Activated CD8-positive, alpha-beta T cell treated with anti-CD3 and anti-CD28 coated beads for 36 hours (primary cell): Measurements from ENCODE around the gene ZNF354C. TPM values are rescaled to one million over a fixed set of nuclear protein-coding genes. Genes with fewer than 3 reads are reported as not detected.

ENCODE experiments used
- ATAC-seq: fragments of 200-7000 bp; cut with Tn5 transposase; one replicate; pipeline ENCODE4 v1.10.0; 2021; ENCODE audit warnings: mild to moderate bottlenecking, moderate library complexity
- CTCF ChIA-PET: fragments of 350-600 bp; sonication (Branson Sonifier 250); formaldehyde crosslinking; loops from one replicate; lab custom pipeline; 2021; ENCODE audit warnings: antibody characterized with exemption; lab: Charles Lee
- POLR2A ChIA-PET: fragments of 350-600 bp; sonication (Branson Sonifier 250); formaldehyde crosslinking; loops from one replicate; lab custom pipeline; 2021; ENCODE audit warnings: antibody characterized with exemption; lab: Charles Lee
- DNase-seq: peaks from one replicate; pipeline ENCODE4 v3.0.0-alpha.2; 2020
- H3K27ac Mint-ChIP-seq: one replicate; pipeline ENCODE4 v1.8.0; 2021; ENCODE audit warnings: mild to moderate bottlenecking, mixed read lengths
- H3K27me3 Mint-ChIP-seq: one replicate; pipeline ENCODE4 v1.8.0; 2021; ENCODE audit warnings: mixed read lengths
- H3K36me3 Mint-ChIP-seq: one replicate; pipeline ENCODE4 v1.8.0; 2021; ENCODE audit warnings: low read depth, mixed read lengths
- H3K4me1 Mint-ChIP-seq: one replicate; pipeline ENCODE4 v1.8.0; 2021; ENCODE audit warnings: low read depth, mixed read lengths
- H3K4me3 Mint-ChIP-seq: one replicate; pipeline ENCODE4 v1.8.0; 2021; ENCODE audit warnings: mild to moderate bottlenecking, moderate library complexity, mixed read lengths
- H3K9me3 Mint-ChIP-seq: one replicate; pipeline ENCODE4 v1.8.0; 2021; ENCODE audit warnings: mixed read lengths
- CTCF ChIP-seq: fragments of 200-600 bp; IDR thresholded peaks from one replicate; pipeline ENCODE4 v1.8.0; 2022; ENCODE audit warnings: antibody characterized with exemption, mild to moderate bottlenecking
- intact Hi-C: fragments of 100-400 bp; cut with micrococcal nuclease; formaldehyde crosslinking; loops from one replicate; pipeline ENCODE4 v1.10.0; 2022
- total RNA-seq, 2 experiments: library from RNA; stranded (reverse); gene quantifications; one replicate each; pipeline ENCODE4 v1.2.3, GENCODE V29; 2021

The ZNF354C gene
- total RNA-seq, 2 experiments from 2014 or later = 7.0 to 7.4 TPM

GRCh38 chr5:179121667-179122111 is 61.5 kb downstream of the ZNF354C start:
- ChIA-PET CTCF (no interaction called here), POLR2A (no interaction called here)
- Mint-ChIP-seq H3K27ac (no peak overlapping the region), H3K4me1 (no peaks in the 10 kb centered on the region), H3K36me3 (no peaks in the 10 kb centered on the region), H3K9me3 (no peaks in the 10 kb centered on the region), H3K4me3 (no peak overlapping the region), H3K27me3 (no peaks in the 10 kb centered on the region)
- no peak for ATAC-seq
- no peak for TF ChIP-seq CTCF
- DNase-seq = no peak
- intact Hi-C loops = no loop called here

GRCh38 chr5:179122411-179123108 is 62.4 kb downstream of the ZNF354C start:
- POLR2A ChIA-PET = interaction anchor here (0.8 kb wide), 1 partner anchor 20 kb away, joined by 3 read pairs; no protein-coding TSS in a partner anchor

GRCh38 chr5:179123109-179123426 is 62.9 kb downstream of the ZNF354C start:
- intact Hi-C loops = no loop called here
- no peaks in the 10 kb centered on the region for H3K36me3 Mint-ChIP-seq
- ChIA-PET CTCF (no interaction called here), POLR2A (interaction anchor here (0.8 kb wide), 1 partner anchor 19 kb away, joined by 3 read pairs; no protein-coding TSS in a partner anchor)
- no peaks in the 10 kb centered on the region for H3K27me3 Mint-ChIP-seq
- TF ChIP-seq CTCF = no peak
- no peak overlapping the region for H3K4me3 Mint-ChIP-seq
- ATAC-seq = no peak
- no peak for DNase-seq
- H3K9me3 Mint-ChIP-seq = no peaks in the 10 kb centered on the region
- no peak overlapping the region for H3K27ac Mint-ChIP-seq
- no peaks in the 10 kb centered on the region for H3K4me1 Mint-ChIP-seq

More at GRCh38 chr5:179122411-179123108, 62.4 kb downstream of the ZNF354C start:
- intact Hi-C loops = no loop called here
- TF ChIP-seq CTCF = no peak
- ATAC-seq (no peak), DNase-seq (no peak)
- Mint-ChIP-seq H3K4me1 (no peaks in the 10 kb centered on the region), H3K9me3 (no peaks in the 10 kb centered on the region), H3K27ac (no peak overlapping the region), H3K27me3 (no peaks in the 10 kb centered on the region), H3K36me3 (no peaks in the 10 kb centered on the region), H3K4me3 (no peak overlapping the region)
- CTCF ChIA-PET = no interaction called here

GRCh38 chr5:179123491-179124272 is 63.5 kb downstream of the ZNF354C start:
- ChIA-PET CTCF (no interaction called here), POLR2A (interaction anchor here (0.8 kb wide), 1 partner anchor 19 kb away, joined by 3 read pairs; no protein-coding TSS in a partner anchor)
- no peaks in the 10 kb centered on the region for H3K36me3 Mint-ChIP-seq
- ATAC-seq (no peak), DNase-seq (no peak)
- H3K4me1 Mint-ChIP-seq = no peaks in the 10 kb centered on the region
- no peaks in the 10 kb centered on the region for H3K9me3 Mint-ChIP-seq
- H3K27me3 Mint-ChIP-seq = no peaks in the 10 kb centered on the region
- no peak overlapping the region for H3K4me3 Mint-ChIP-seq
- no peak for TF ChIP-seq CTCF
- intact Hi-C loops = no loop called here
- H3K27ac Mint-ChIP-seq = no peak overlapping the region

- no peak overlapping the region for H3K4me3 Mint-ChIP-seq
- H3K4me1 Mint-ChIP-seq = no peaks in the 10 kb centered on the region
- DNase-seq (no peak), ATAC-seq (no peak)
- intact Hi-C loops = no loop called here
- no peak for TF ChIP-seq CTCF
- no peaks in the 10 kb centered on the region for H3K9me3 Mint-ChIP-seq
- H3K27me3 Mint-ChIP-seq = no peaks in the 10 kb centered on the region
- no peaks in the 10 kb centered on the region for H3K36me3 Mint-ChIP-seq
- no peak overlapping the region for H3K27ac Mint-ChIP-seq
- ChIA-PET CTCF (no interaction called here), POLR2A (no interaction called here)
Measured at GRCh38 chr5:179124273-179124852, 64.2 kb downstream of the ZNF354C start.
